ENCODE data around the gene S100A14.

The S100A14 gene

DNA sequence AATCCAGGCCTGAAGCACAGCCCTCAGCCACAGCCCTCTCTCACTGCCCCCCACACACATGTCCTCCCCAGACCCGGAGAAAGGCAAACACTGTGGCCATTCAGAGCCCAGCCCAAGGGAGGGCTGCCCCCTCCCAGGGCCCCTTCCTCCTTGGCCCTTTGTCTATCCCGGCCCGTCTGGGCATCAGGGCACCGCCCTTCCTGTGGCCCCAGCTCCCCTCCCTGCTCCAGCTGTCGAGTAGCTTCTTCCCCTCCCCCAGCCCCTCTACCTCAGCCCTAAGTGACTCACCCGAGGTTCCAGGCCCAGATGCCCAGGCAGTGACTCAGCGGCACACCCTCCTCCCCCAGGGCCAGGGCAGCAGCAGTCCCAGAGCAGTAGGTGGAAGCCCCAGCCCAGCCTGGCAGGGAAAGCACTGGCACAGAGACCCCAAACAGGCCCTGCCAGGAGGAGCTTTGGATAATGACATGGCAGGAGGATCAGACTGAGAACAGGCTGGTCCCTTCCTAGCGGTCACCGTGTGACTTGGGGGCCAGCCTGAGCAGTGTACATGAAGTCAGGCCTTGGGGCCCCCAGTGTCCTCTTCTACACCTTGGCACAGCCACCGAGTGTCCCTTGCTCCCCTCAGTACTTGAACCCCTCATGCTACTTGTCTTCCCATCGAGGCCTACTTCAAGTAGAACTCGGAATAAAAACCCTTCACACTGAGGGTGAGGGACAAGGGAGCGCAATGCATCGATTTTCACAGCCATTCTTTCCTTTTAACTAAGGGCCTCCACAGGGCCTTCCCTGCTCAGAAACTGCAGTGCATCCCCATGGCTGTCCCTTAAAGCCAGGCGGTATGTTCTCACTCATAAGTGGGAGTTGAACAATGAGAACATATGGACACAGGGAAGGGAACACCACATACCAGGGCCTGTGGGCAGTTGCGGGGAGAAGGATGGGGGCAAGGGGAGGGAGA lies 49.4 kb downstream of the S100A14 start:
- in situ Hi-C loops (cut with MboI; ENCODE audit: low sequenced_read_pairs) = no loop called here

DNA sequence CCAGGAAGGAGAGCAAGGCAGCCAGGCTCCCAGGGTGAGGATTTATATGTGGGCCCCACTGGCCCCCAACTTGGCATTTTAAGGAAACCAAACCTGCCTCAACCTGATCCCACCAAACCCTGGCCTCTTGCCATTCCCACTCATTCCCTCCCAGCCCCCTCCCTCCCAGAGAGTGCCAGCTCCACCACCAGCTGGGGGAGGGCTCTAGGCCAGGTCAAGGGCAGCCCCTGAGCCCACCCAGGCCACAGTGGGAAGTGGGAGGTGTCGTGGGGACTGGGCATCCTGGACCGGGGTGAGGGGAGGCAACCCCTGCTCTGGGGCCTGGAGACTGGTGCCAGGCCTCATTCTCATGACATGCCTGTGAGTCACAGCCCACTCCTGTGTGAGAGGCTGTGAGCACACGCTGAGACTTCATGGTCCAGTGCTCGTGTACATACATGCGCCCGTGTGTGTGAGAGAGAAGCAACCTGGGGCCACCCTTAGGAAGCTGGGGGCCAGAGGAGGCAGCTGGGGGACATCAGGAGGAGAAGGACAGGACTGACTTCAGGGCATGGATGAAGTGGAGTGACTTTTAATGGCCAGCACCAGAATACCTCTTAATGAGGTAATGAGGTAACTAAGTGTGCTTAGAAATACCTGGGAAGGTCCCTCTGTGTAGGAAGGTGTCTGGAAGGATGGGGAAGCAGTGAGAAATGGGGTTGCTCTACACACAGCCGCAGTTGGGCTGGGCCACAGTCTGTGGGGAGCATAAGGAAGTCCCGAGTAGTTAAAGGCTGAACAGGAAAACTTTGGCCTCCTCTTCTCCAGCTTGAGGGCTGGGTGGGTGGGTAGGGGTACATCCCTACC lies 50.4 kb downstream of the S100A14 start, which contains the start of gene S100A2:
Gene S100A2 (minus strand): TSS at position 316 of the 846 bp plus-strand sequence. CDS start 1,967 bp downstream, outside the sequence.
- in situ Hi-C loops (cut with MboI; ENCODE audit: low sequenced_read_pairs) = no loop called here

All from HL-60/S4 treated with retinoic acid at 250 ng/mL for 4 days and 3 days (cell line).